ENCODE measurements around the gene COG6. TPM values are rescaled to one million over a fixed set of nuclear protein-coding genes. Genes with fewer than 3 reads are reported as not detected.

Gene COG6
- total RNA-seq, 1 donor from 2014 or later: 29.6 TPM

DNA sequence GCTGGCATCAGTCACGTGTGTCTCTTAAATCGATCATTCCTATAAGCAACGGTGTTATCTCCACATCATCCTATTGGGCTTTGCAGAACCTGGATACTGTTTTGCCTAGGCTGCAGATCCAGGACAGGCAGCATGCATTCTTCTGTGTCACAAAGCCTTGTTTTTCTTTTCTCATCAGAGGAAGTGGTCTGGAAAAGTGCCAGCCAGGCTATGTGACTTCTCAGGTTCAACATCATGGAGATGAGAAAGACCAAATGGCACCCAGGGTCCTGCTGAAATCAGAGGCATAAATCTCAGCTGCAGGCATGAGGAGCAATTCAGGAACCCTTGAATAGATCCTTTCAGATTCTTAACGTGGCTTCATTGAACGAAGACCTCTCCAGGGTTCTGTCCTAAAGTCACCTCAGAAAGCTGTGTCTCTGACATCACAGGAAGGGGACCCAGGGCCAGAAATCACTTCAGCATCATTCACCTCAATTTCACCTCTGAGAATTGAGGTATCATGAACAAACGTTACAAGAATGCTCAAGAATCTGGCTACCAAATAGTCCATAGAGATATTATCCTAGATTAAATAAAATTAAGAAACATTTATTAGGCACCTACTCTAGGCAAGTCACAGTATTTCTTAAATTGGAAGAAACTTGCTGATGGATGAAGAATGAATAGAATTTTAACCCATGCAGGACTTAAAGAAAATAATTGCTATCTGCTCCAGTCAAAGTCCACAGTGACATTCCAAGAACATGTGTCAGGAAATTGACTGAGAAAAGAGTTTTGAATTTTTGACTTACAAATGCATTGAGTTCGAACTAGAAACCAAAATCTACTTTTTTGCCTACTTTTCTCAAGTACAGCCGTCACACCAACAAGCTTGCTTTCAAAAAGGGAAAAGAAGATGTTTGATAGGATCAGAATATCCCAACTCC lies 124.1 kb downstream of the COG6 start:
- ChIA-PET CTCF (no interaction called here), POLR2A (no interaction called here)
- no peak overlapping the region for H3K27ac Mint-ChIP-seq

DNA sequence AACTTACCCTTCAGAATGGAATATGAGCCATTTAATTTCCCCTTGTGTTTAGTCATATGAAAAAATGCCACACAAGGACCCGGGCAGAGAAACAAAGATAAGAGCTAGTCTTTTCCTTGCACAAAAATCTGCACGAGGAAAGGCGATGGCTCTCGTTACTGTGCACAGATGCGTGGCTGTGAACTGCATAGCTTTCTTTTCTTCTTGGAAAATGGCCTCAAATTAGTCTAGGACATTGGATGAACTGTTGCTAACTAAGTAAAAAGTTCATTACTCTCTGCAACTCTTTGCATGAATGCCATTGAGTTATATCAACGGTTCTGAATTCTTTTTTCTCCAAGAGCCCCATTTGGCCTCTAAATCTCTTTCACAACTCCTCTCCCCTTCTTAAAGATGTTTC lies 125.2 kb downstream of the COG6 start:
- DNase-seq (no peak), ATAC-seq (ENCODE audit: low read depth) (no peak)
- no peaks in the 10 kb centered on the region for H3K27me3 Mint-ChIP-seq
- POLR2A ChIA-PET: no interaction called here
- H3K36me3 Mint-ChIP-seq (ENCODE audit: low read depth): no peaks in the 10 kb centered on the region
- no peaks in the 10 kb centered on the region for H3K9me3 Mint-ChIP-seq
- TF ChIP-seq, protein P1, sequence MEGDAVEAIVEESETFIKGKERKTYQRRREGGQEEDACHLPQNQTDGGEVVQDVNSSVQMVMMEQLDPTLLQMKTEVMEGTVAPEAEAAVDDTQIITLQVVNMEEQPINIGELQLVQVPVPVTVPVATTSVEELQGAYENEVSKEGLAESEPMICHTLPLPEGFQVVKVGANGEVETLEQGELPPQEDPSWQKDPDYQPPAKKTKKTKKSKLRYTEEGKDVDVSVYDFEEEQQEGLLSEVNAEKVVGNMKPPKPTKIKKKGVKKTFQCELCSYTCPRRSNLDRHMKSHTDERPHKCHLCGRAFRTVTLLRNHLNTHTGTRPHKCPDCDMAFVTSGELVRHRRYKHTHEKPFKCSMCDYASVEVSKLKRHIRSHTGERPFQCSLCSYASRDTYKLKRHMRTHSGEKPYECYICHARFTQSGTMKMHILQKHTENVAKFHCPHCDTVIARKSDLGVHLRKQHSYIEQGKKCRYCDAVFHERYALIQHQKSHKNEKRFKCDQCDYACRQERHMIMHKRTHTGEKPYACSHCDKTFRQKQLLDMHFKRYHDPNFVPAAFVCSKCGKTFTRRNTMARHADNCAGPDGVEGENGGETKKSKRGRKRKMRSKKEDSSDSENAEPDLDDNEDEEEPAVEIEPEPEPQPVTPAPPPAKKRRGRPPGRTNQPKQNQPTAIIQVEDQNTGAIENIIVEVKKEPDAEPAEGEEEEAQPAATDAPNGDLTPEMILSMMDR (IDR thresholded peaks at IDR 0.05): no peak
- CTCF ChIA-PET: no interaction called here
- peaks cover 8% of the 10 kb centered on the region for H3K4me1 Mint-ChIP-seq
- intact Hi-C loops (cut with micrococcal nuclease): no loop called here
- no peak overlapping the region for H3K27ac Mint-ChIP-seq
- H3K4me3 Mint-ChIP-seq: no peak overlapping the region

More for the DNA sequence above, 124.1 kb downstream of the COG6 start:
- Mint-ChIP-seq H3K36me3 (ENCODE audit: low read depth) (no peaks in the 10 kb centered on the region), H3K4me1 (peaks cover 8% of the 10 kb centered on the region), H3K27me3 (no peaks in the 10 kb centered on the region), H3K4me3 (no peak overlapping the region), H3K9me3 (no peaks in the 10 kb centered on the region)
- DNase-seq (no peak), ATAC-seq (ENCODE audit: low read depth) (no peak)
- TF ChIP-seq, protein P1 (IDR thresholded peaks at IDR 0.05): no peak
- intact Hi-C loops (cut with micrococcal nuclease): loop anchor here (5.0 to 10.0 kb wide), 2 partner anchors 903 to 995 kb away; partner anchors contain the start of gene MRPS31

DNA sequence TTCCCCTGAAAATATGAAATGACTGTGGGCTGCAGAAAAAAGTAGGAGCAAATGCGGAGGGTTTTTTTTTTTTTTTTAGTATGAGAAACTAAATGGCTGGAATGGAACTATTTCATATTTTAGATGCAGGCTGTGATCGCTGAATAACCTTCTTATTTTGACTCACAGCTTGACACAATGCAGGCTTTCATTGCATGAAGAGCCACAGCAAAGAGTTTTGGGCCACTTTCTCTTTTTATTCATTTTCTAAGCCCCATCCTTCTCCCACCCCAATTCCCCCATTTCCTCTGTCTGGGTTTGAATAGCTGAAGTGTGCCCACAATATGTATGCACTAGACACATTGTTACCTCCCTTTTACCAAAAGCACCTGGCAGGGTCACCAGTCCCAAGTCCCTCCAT lies 125.9 kb downstream of the COG6 start:
- Mint-ChIP-seq H3K27ac (no peak overlapping the region), H3K4me1 (peaks cover 8% of the 10 kb centered on the region), H3K9me3 (no peaks in the 10 kb centered on the region), H3K36me3 (ENCODE audit: low read depth) (no peaks in the 10 kb centered on the region), H3K27me3 (no peaks in the 10 kb centered on the region), H3K4me3 (no peak overlapping the region)
- DNase-seq: no peak
- intact Hi-C loops (cut with micrococcal nuclease): no loop called here
- no peak for ATAC-seq (ENCODE audit: low read depth)
- TF ChIP-seq, protein P1 (IDR thresholded peaks at IDR 0.05): no peak
- ChIA-PET CTCF (no interaction called here), POLR2A (no interaction called here)

DNA sequence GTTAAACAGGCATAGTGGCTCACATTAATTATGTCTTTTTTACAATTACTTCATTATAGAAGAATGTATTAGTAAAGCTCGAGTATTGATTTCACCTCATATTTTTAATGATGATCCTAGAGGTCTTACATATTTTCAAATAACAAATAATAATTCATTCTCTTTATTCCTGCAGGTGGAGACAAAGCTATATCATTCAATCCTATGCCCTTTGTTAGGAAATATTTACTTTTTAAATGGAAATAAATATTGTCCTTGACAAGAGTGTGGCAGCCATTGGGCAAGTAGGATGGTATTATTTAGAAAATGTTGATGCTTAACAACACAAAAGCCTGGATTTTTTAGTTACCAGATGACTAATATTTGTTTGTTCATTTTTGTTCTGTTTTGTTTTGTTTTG lies 127.6 kb downstream of the COG6 start:
- H3K27ac Mint-ChIP-seq: no peak overlapping the region
- no peak for DNase-seq
- TF ChIP-seq, protein P1 (IDR thresholded peaks at IDR 0.05): no peak
- intact Hi-C loops (cut with micrococcal nuclease): no loop called here
- POLR2A ChIA-PET: no interaction called here
- H3K4me3 Mint-ChIP-seq: no peak overlapping the region
- ATAC-seq (ENCODE audit: low read depth): no peak
- H3K36me3 Mint-ChIP-seq (ENCODE audit: low read depth): no peaks in the 10 kb centered on the region
- no peaks in the 10 kb centered on the region for H3K4me1 Mint-ChIP-seq
- CTCF ChIA-PET: interaction anchor here (1.5 kb wide), 1 partner anchor 994 kb away, joined by 3 read pairs; no protein-coding TSS in a partner anchor
- H3K27me3 Mint-ChIP-seq: no peaks in the 10 kb centered on the region
- no peaks in the 10 kb centered on the region for H3K9me3 Mint-ChIP-seq

DNA sequence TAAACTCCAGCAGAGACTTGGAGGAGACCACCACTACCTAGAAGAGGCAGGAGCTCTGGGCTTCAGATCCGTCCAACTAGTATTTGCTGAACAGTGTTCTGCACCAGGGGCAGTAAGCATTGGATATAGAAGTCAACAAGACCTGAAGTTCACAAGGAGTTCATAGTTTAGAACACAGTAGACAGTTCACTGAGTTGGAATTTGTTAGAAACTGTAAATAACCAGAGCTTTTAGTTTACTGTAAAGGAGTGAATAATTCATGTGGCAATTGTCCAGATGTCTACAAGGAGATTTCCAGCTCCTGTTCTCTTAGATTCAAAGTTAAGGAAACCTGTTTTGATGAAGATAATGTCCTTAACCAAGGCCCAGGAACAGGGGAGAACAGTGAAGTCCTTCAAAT lies 128.9 kb downstream of the COG6 start:
- Mint-ChIP-seq H3K27ac (no peak overlapping the region), H3K9me3 (peaks cover 3% of the 10 kb centered on the region), H3K4me3 (no peak overlapping the region), H3K4me1 (no peaks in the 10 kb centered on the region), H3K27me3 (no peaks in the 10 kb centered on the region), H3K36me3 (ENCODE audit: low read depth) (no peaks in the 10 kb centered on the region)
- ATAC-seq (ENCODE audit: low read depth): no peak
- DNase-seq: no peak
- TF ChIP-seq, protein P1 (IDR thresholded peaks at IDR 0.05): no peak
- ChIA-PET POLR2A (no interaction called here), CTCF (no interaction called here)
- intact Hi-C loops (cut with micrococcal nuclease): no loop called here
